ENCODE data around the gene MISP.
"Not testable (repeated sequence)": the region's sequence is repeated elsewhere in the genome, so short reads cannot be mapped to it uniquely, and the experiment has no call there.

The MISP gene

GRCh38 chr19:750640-751423 is at the start of gene MISP:
MISP (plus strand) TSS chr19:751112; CDS start chr19:756947, 5,835 bp downstream.
- peak; percentile 94 for DNase-seq

DNA sequence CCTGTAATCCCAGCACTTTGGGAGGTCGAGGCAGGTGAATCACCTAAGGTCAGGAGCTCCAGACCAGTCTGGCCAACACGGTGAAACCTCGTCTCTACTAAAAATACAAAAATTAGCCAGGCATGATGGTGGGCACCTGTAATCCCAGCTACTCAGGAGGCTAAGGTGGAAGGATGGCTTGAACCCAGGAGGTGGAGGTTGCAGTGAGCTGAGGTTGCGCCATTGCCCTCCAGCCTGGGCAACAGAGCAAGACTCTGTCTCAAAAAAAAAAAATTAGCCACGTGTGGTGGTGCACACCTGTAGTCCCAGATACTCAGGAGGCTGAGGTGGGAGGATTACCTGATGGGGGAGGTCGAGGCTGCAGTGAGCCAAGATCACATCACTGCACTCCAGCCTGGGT is 48.1 kb upstream of the MISP start:
- not testable (repeated sequence) for DNase-seq

- no peak for DNase-seq
Observed at GRCh38 chr19:703329-703650, 47.6 kb upstream of the MISP start.

DNA sequence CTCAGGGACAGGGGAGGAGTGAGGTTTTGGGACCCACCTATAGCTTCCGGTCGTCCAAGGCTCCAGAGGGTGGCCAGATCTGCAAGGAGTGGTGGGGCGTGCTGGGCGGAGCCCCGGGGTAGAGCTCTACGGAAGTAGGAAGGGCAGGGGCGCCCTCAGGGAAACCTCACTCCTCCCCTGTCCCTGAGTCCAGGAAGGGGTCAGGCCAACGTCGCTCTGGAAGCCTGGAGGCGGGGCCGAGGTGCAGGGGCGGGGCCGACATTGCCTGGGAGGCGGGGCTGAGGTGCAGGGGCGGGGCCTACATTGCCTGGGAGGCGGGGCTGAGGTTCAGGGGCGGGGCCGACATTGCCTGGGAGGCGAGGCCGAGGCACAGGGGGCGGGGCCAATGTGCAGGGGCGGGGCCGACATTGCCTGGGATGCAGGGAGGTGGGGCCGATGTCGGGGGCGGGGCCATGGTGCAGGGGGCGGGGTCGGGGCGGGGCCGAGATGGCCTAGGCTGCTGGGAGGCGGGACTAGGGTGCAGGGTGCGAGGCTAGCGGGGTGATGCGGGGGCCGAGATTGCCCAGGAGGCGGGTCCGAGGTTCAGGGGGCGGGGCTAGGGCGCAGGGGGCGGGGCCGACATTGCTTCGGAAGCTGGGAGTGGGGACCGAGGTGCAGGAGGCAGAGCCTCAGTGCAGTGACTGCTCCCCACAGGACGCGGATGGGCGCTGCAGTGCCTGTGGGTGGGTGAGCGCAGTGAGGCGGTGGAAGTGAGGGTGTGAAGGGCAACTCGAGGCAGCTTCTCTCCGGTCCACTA is 47.1 kb upstream of the MISP start:
- no peak for DNase-seq

DNA sequence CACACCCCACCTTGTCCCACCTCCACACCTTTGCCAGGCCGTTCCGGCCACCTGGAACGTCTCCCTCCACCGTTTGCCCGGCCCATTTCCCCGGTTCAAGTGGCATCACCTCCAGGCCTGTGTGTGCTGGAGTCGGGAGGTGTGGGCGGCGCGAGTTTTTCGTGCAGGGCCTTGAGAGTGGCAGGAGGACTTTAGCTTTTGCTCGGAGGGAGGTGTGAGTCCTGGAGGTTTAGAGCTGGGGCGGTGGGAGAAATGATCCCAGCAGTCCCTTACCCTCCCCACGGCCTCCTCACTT is 46.5 kb upstream of the MISP start:
- DNase-seq: no peak

- DNase-seq: no peak
Observed at GRCh38 chr19:708154-709143, 42.5 kb upstream of the MISP start, which contains the start of gene PALM. PALM (plus strand) TSS chr19:708935; CDS start chr19:709147, 212 bp downstream.

GRCh38 chr19:709196-709964 is 41.5 kb upstream of the MISP start:
- no peak for DNase-seq

GRCh38 chr19:709965-710571 is 40.8 kb upstream of the MISP start:
- DNase-seq: no peak

DNA sequence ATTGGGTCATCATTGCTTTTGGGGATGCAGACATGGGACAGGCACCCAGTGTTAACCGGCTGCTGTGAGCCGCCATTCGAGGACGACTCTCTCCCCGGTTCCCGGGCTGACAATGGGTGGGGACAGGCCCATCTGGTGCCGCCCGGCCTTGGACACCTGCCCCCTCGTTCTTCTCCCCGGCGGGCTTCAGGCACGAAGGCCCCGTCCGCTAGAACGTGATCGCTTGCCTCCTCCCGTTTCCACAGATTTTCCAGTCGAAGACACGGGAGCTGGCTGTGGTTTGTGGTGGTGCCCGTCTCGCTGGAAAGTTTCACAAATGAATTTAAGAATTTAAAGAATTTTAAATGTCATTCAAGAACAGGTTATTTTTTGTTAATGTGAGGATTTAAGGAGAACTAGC is 40.1 kb upstream of the MISP start:
- no peak for DNase-seq

DNA sequence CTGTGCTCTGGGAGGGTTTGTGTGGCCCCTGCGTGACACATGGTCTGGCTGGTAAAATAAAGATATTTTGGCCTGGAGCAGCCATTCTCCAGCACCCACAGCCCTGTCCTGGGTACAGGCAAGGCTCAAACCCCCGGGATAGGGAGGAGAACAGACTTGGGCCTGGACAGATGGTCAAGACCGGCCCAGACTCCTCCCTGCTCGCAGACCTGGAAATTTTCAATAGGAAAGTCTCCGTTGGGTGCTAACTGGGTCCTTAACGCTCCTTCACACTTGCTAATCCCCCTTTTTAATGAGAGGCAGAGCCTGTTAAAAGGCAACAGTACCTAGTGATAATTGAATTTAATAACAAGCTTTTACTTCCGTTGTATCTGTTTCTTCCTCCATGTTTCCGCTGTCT is 39.7 kb upstream of the MISP start:
- no peak for DNase-seq

- DNase-seq: no peak
Observed at GRCh38 chr19:715347-715746, 35.6 kb upstream of the MISP start.

- no peak for DNase-seq
Observed at GRCh38 chr19:718251-718951, 32.5 kb upstream of the MISP start.

GRCh38 chr19:718991-719512 is 31.9 kb upstream of the MISP start:
- DNase-seq: no peak

GRCh38 chr19:719636-720344 is 31.1 kb upstream of the MISP start:
- DNase-seq: no peak

- DNase-seq: no peak
Observed at GRCh38 chr19:720345-721160, 30.4 kb upstream of the MISP start.

DNA sequence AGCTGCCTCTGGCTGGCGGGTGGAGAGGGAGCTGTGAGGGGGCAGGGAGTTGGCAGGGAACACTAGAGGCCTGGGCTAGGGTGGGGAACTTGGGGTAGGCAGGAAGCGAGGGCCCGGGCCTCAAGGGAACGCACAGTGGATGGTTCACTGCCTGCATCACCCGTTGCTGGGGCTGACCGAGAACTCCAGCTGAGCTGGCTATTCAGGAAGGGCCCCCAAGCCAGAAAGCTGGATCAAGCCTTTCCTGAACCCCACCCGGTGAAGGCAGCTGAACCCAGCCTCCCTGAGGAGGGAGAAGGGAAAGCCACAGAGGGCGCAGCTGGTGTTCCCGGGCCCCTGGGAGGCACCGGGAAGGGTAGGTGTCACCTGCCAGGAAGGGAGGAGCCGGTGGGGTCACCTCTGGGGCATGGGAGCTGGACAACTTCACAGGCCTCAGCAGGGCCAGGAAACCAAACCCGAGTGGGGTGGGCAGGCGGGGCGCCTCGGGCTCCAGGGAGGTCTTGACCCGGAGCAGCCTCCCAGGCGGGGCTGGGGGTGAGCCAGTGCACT is 28.3 kb upstream of the MISP start:
- DNase-seq: no peak

- DNase-seq: no peak
Observed at GRCh38 chr19:723247-723646, 27.7 kb upstream of the MISP start.

DNA sequence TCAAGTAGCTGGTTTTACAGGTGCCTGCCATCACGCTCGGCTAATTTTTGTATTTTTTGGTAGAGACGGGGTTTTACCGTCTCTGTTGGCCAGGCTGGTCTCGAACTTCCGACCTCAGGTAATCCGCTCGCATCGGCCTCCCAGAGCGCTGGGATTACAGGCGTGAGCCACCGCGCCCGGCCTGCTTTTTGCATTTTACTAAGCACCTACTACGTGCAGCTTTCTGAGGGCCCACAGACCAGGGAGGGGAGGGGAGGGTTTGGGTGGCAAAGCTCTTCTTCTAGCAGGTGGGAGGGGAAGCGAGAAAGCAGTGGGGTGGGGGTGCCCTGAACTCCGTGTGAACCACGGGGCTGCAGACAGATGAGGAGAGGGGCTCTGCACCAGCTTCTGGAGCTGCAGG is 27.2 kb upstream of the MISP start:
- no peak for DNase-seq

GRCh38 chr19:725461-726089 is 25.3 kb upstream of the MISP start:
- no peak for DNase-seq

Data from NCI-H2029 (cell line).